ENCODE measurements around the gene SULF2. TPM values are rescaled to one million over a fixed set of nuclear protein-coding genes. Genes with fewer than 3 reads are reported as not detected.

Gene SULF2
- total RNA-seq, 2 donors from 2014 or later, result 9.1 to 34.3 TPM

- no peak for ATAC-seq
- Histone ChIP-seq H3K36me3 (replicated peaks in 1 of 2; ENCODE audit: insufficient read depth in 1 of 2, low read depth in 2 of 2) (no peaks in the 10 kb centered on the region), H3K4me1 (peaks cover 23% of the 10 kb centered on the region), H3K27ac (no peak overlapping the region), H3K4me3 (no peak overlapping the region), H3K9me3 (no peaks in the 10 kb centered on the region), H3K27me3 (peaks cover 0 to 12% of the 10 kb centered on the region in 2 donors)
- 40 to 41% methylated on average over 23 of the region's 23 CpGs for WGBS, 2 donors
- no peak for DNase-seq
- TF ChIP-seq POLR2A (IDR thresholded peaks at IDR 0.05), result no peak
- no peak for TF ChIP-seq CTCF (IDR thresholded peaks at IDR 0.05)
- intact Hi-C loops (cut with DNase I), result loop anchor here (10.0 kb wide), 1 partner anchor 841 kb away; no protein-coding TSS in a partner anchor
These were observed 1.3 kb downstream of the SULF2 start for GRCh38 chr20:47783828-47784598.

GRCh38 chr20:47782920-47783552 lies 2.2 kb downstream of the SULF2 start:
- Histone ChIP-seq H3K36me3 (replicated peaks in 1 of 2; ENCODE audit: insufficient read depth in 1 of 2, low read depth in 2 of 2) (no peaks in the 10 kb centered on the region), H3K4me1 (peaks cover 23% of the 10 kb centered on the region), H3K27ac (no peak overlapping the region), H3K9me3 (no peaks in the 10 kb centered on the region), H3K4me3 (no peak overlapping the region), H3K27me3 (peaks cover 0 to 8% of the 10 kb centered on the region in 2 donors)
- intact Hi-C loops (cut with DNase I), result loop anchor here (10.0 kb wide), 1 partner anchor 842 kb away; no protein-coding TSS in a partner anchor
- WGBS, 2 donors, result 58 to 60% methylated on average over 2 of the region's 2 CpGs
- no peak for DNase-seq
- TF ChIP-seq CTCF (IDR thresholded peaks at IDR 0.05) (no peak), POLR2A (IDR thresholded peaks at IDR 0.05) (no peak)
- no peak for ATAC-seq

- Histone ChIP-seq H3K36me3 (replicated peaks in 1 of 2; ENCODE audit: insufficient read depth in 1 of 2, low read depth in 2 of 2) (no peaks in the 10 kb centered on the region), H3K27me3 (peaks cover 0 to 7% of the 10 kb centered on the region in 2 donors), H3K9me3 (no peaks in the 10 kb centered on the region), H3K4me1 (peaks cover 23% of the 10 kb centered on the region), H3K27ac (no peak overlapping the region), H3K4me3 (no peak overlapping the region)
- intact Hi-C loops (cut with DNase I), result loop anchor here (10.0 kb wide), 1 partner anchor 843 kb away; no protein-coding TSS in a partner anchor
- ATAC-seq (no peak), DNase-seq (no peak)
- TF ChIP-seq CTCF (IDR thresholded peaks at IDR 0.05) (no peak), POLR2A (IDR thresholded peaks at IDR 0.05) (no peak)
- WGBS, 2 donors, result 83 to 84% methylated on average over 7 of the region's 7 CpGs
These were observed 3.2 kb downstream of the SULF2 start for GRCh38 chr20:47782076-47782475.

GRCh38 chr20:47781632-47782031 lies 3.6 kb downstream of the SULF2 start:
- DNase-seq (peak in 2 of 4 donors; percentile 17 to 24), ATAC-seq (no peak)
- no peaks in the 10 kb centered on the region for H3K9me3 ChIP-seq
- 80 to 88% methylated on average over 1 to 4 of the region's 4 CpGs for WGBS, 2 donors
- TF ChIP-seq POLR2A (IDR thresholded peaks at IDR 0.05) (no peak), CTCF (IDR thresholded peaks at IDR 0.05) (no peak)
- no peak overlapping the region for H3K27ac ChIP-seq
- no peak overlapping the region for H3K4me3 ChIP-seq
- intact Hi-C loops (cut with DNase I), result loop anchor here (10.0 kb wide), 1 partner anchor 843 kb away; no protein-coding TSS in a partner anchor
- peaks cover 21% of the 10 kb centered on the region for H3K4me1 ChIP-seq
- H3K36me3 ChIP-seq (replicated peaks in 1 of 2; ENCODE audit: insufficient read depth in 1 of 2, low read depth in 2 of 2), result no peaks in the 10 kb centered on the region
- H3K27me3 ChIP-seq, result peaks cover 0 to 7% of the 10 kb centered on the region in 2 donors

All from body of pancreas (tissue), 4 donors.